Stimulated activated naive CD8-positive, alpha-beta T cell treated with anti-CD3 and anti-CD28 coated beads, Interleukin-15, amount 100 ng/mL, for 72 hours (primary cell): ENCODE data around the gene DOCK4.
A peak's percentile ranks its signal among the peaks of the same experiment; 100 is the strongest.

Source experiments
- ATAC-seq: fragments of 150-1000 bp; cut with Tn5 transposase; 2 replicates; pipeline ENCODE4 v1.10.0; 2021; ENCODE audit warnings: mild to moderate bottlenecking, moderate library complexity
- DNase-seq, 2 donors: peaks; one replicate each; pipeline ENCODE4 v3.0.0; 2021 to 2022
- H3K27ac Mint-ChIP-seq, 2 donors: one replicate each; pipeline ENCODE4 v1.8.0; 2022; ENCODE audit warnings: mild to moderate bottlenecking in 2 of 2, mixed read lengths in 2 of 2, moderate library complexity in 2 of 2
- H3K27me3 Mint-ChIP-seq: one replicate; pipeline ENCODE4 v1.8.0; 2022; ENCODE audit warnings: mixed read lengths
- H3K4me1 Mint-ChIP-seq: one replicate; pipeline ENCODE4 v1.8.0; 2022; ENCODE audit warnings: mild to moderate bottlenecking, mixed read lengths
- H3K4me3 Mint-ChIP-seq, 2 donors: one replicate each; pipeline ENCODE4 v1.8.0; 2022; ENCODE audit warnings: mild to moderate bottlenecking in 2 of 2, mixed read lengths in 2 of 2, moderate library complexity in 1 of 2
- H3K9me3 Mint-ChIP-seq, 2 donors: one replicate each; pipeline ENCODE4 v1.8.0; 2022; ENCODE audit warnings: mixed read lengths in 2 of 2

DOCK4 gene

DNA sequence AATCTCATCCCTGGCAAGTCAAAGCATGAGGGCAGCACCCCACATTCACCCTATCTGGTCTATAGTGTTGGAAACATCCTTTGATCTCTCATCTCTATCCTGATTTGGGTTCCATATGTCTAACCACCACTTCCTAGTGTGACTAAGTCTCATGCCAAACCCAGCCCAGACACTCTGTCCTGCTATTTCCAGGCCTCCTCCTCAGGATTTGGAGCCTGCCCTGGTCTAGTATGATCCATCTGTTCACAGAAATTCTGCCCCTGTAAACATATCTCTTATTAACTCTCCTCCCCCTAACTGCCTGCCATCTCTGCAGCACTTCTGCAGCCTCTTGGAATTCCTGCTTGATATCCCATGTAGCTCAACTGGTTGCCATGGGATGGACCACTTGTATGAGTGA lies 323.0 kb downstream of the DOCK4 start:
- ATAC-seq (no peak), DNase-seq (no peak)
- H3K27me3 Mint-ChIP-seq, result peaks cover 28% of the 10 kb centered on the region
- H3K4me3 Mint-ChIP-seq, result no peak overlapping the region
- no peak overlapping the region for H3K27ac Mint-ChIP-seq
- no peaks in the 10 kb centered on the region for H3K4me1 Mint-ChIP-seq
- peaks cover 0 to 5% of the 10 kb centered on the region in 2 donors for H3K9me3 Mint-ChIP-seq

DNA sequence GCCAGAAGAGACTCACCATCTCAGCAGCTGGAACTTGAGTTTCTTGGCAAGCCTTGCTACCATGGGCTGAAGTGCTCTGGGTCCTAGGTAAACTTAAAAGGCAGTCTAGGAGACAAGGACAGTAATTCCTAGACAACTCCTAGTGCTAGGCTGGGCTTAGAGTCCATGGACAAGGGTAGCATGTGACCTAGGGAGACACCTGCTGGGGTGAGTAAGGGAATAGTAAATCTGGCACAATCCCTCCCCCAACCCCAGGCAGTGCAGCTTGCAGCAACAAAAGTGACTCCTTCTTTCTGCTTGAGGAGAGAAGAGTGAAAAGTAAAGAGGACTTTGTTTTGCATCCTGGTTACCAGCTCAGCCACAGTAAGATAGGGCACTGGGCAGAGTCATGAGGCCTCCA lies 327.4 kb downstream of the DOCK4 start:
- Mint-ChIP-seq H3K27me3 (peaks cover 36% of the 10 kb centered on the region), H3K4me1 (no peaks in the 10 kb centered on the region), H3K27ac (no peak overlapping the region), H3K9me3 (peaks cover 5 to 6% of the 10 kb centered on the region in 2 donors), H3K4me3 (no peak overlapping the region)
- ATAC-seq, result no peak
- DNase-seq, result no peak

DNA sequence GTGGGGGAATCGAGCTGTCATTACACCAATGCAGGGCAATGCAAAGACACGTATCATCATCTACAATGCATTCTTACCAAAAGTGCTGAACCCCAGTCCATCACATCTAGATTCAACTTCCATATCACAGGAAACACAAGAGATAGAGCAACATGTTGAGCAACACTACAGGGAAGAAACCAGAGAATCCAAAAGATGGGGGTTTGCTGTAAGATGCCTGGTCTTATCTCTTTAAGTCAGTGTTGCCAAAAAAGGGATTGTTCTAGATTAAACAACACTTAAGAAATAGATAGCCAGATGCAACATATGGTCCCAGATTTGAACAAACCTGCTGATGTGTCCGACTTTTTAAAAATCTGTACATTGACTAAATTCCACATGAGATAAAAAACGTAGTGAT lies 328.3 kb downstream of the DOCK4 start:
- peaks cover 5 to 6% of the 10 kb centered on the region in 2 donors for H3K9me3 Mint-ChIP-seq
- H3K4me1 Mint-ChIP-seq, result no peaks in the 10 kb centered on the region
- no peak overlapping the region for H3K27ac Mint-ChIP-seq
- no peak for ATAC-seq
- peaks cover 30% of the 10 kb centered on the region for H3K27me3 Mint-ChIP-seq
- no peak for DNase-seq
- no peak overlapping the region for H3K4me3 Mint-ChIP-seq

DNA sequence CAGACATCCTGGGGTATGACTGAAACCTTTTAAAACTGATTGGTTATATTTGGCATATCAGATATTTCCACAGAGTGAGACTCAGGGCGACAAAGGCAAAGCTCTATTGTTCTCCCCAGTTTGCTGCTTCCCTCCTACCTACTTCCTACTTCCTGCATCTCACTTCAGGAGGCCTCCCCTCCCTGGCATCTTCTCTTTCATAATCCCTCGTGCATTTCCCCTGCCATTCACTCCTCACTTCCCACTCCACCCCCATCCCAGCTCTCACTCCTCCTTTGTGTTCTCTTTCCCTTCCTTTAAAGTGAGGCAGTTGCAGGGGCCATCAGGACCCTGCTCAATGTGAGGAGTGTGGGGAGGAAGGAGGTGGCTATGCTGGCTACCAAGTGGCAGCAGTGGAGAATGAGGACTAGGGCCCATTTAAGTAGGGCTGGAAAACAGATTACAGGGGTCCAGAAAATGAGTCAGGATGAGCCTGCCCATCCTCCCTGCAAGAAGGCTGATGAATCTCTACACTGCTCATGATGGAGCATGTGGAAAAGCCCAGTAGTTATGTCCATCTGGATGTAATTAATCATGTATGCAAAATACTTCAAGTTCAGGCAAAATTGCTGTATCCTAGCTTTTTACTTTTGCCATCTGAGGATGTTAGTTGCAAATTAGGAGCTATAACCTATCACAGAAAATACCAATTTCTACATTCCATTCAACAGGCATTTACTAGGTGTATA lies 332.1 kb downstream of the DOCK4 start:
- Mint-ChIP-seq H3K9me3 (peaks cover 0 to 6% of the 10 kb centered on the region in 2 donors), H3K27ac (no peak overlapping the region), H3K4me1 (no peaks in the 10 kb centered on the region), H3K4me3 (no peak overlapping the region), H3K27me3 (peaks cover 13% of the 10 kb centered on the region)
- no peak for DNase-seq
- no peak for ATAC-seq

DNA sequence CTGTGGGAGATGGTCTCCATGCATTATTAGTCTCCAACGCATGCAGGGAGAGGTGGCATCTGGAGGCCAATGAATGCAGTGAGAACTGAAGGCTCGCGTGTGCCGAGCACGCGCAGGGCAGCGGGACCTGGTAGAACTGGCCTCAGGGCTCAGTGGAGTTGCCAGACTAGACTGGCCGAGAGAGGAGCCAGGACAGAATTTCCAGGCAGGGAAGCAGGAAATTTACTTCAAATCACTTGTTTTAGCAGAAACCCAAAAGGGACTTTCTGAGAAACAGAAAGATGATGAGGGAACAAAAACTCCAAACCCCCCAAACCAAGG lies 332.9 kb downstream of the DOCK4 start:
- DNase-seq (no peak), ATAC-seq (no peak)
- Mint-ChIP-seq H3K4me1 (no peaks in the 10 kb centered on the region), H3K27me3 (peaks cover 8% of the 10 kb centered on the region), H3K4me3 (no peak overlapping the region), H3K27ac (no peak overlapping the region), H3K9me3 (peaks cover 0 to 6% of the 10 kb centered on the region in 2 donors)

DNA sequence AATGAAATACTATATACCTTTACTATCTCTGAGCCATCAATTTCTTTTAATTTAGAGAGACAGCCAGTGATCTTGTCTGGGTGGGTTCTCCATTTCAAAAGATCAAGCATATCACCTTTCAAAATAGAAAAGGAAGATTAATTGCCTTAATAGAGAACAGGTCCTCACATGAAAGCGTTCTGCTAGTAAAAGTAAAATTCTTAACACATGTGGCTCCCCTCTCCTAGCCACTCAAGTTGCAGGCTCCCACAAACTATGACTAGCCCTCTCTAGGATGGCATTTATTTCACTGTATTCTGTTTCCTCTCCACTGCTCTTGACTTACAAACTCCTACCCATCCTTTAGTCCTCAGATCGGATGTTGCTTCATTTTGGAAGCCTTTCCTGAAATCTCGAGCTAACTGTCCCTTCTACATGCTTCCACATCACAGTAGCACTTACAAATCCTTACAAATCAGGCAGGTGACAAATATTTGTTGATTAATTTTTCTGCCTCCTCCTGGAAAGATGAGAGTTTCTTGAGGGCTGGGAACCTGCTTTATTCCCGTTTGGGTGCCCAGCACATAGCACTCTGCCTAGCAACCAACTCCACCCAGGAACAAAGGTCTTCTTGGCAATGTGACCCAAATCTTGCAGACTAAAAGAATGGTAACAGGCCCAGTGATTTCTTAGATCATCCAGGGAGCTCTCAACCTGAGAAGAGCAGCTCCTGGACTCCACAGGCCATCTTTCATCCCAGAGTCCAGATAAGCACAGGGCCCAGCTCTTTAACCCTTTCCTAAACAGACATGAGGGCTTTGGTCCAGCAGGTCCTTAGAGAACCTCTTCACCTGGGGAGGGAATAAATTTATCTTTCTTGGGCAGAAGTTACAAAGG lies 333.5 kb downstream of the DOCK4 start:
- H3K4me3 Mint-ChIP-seq, result no peak overlapping the region
- H3K9me3 Mint-ChIP-seq, result peaks cover 0 to 2% of the 10 kb centered on the region in 2 donors
- DNase-seq (no peak), ATAC-seq (no peak)
- H3K27me3 Mint-ChIP-seq, result peaks cover 3% of the 10 kb centered on the region
- H3K27ac Mint-ChIP-seq, result no peak overlapping the region
- no peaks in the 10 kb centered on the region for H3K4me1 Mint-ChIP-seq

DNA sequence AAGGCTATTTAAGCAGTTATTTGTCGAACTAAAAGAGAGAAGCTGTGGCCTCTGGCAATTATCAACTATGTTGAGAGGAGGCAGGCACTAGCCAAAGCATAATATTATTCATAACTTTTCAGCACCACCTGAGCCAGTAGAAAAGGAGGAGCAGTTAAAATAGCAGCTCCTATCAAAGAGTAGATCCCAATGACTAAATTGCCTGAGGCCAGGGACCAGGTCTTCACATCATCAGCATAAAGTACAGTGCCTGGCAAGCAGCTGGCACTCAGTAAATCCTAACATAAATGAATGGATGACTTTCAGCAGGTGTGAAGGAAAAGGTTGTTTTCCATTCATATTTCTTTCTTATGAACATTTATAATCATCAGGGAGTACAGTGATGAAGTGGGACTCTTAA lies 334.9 kb downstream of the DOCK4 start:
- ATAC-seq (no peak), DNase-seq (no peak)
- Mint-ChIP-seq H3K27me3 (no peaks in the 10 kb centered on the region), H3K4me3 (no peak overlapping the region), H3K27ac (no peak overlapping the region), H3K9me3 (no peaks in the 10 kb centered on the region), H3K4me1 (no peaks in the 10 kb centered on the region)

DNA sequence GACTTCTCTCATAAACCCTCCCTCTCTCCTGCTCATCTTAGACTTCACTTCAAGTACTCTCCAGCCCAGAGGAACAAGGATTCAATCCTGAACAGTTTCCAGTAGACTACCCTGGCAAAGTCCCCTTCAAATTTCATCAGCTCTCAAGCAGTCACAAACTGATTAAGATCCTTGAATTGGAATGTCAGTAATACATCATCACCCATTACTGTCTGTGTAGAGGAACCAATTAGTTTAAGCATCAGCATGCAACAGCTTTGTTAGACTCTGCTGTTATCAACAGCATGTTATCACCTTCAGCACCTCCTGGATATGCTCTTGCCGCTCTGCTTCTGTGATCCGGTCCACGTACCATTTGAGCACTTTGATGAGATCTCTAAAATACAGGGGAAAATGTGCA lies 336.9 kb downstream of the DOCK4 start:
- H3K4me3 Mint-ChIP-seq, result no peak overlapping the region
- H3K4me1 Mint-ChIP-seq, result no peaks in the 10 kb centered on the region
- no peak overlapping the region for H3K27ac Mint-ChIP-seq
- ATAC-seq (no peak), DNase-seq (no peak)
- no peaks in the 10 kb centered on the region for H3K9me3 Mint-ChIP-seq
- no peaks in the 10 kb centered on the region for H3K27me3 Mint-ChIP-seq

DNA sequence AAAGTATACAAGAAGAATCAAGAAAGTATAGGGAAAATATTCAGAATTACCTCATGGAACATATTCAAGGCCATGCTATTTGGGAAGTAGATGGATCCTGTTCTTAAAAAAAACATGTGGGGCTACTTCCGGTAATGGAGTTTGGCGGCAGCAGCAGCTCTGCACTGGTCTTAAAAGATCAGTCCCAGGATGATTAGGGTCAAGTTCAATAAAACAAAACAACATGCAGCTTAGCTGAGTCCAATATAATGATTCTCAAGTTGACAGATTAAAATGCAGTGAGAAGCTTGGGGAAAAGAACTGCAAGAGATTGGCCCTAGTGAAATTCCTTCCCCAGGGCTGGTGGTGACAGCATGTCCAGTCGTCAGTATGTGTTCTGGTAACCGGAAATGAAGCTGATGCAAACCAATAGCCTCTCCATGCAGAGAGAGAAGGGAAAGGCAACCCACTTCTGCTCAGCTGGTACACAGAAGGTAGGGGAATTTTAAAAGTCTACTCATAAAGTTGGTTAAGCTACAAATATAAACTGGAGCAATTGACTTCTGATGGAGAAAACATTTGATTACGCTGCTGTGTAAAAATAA lies 338.8 kb downstream of the DOCK4 start:
- Mint-ChIP-seq H3K4me3 (no peak overlapping the region), H3K27ac (no peak overlapping the region), H3K4me1 (no peaks in the 10 kb centered on the region), H3K27me3 (no peaks in the 10 kb centered on the region), H3K9me3 (no peaks in the 10 kb centered on the region)
- ATAC-seq (no peak), DNase-seq (no peak)

DNA sequence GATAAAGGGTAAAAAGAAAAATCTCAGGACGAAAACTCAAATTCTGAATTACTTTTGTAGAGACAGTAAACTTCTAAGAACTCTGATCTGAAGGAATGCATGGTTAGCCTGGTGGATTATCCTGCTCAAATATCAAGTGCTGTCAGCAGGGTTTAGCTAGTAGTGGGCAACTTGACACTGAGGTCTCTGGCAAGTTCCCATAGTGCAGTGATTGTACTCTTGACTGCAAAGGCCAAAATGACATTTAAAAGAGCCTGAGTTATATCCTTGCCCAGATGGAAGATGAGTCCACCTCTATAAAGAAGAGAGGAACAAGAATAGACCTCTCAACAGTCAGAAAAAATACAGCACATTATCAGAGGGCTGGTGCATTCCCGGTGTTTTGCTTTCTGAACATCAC lies 339.4 kb downstream of the DOCK4 start:
- H3K4me1 Mint-ChIP-seq, result no peaks in the 10 kb centered on the region
- no peaks in the 10 kb centered on the region for H3K27me3 Mint-ChIP-seq
- H3K27ac Mint-ChIP-seq, result no peak overlapping the region
- DNase-seq, result no peak
- ATAC-seq, result no peak
- no peaks in the 10 kb centered on the region for H3K9me3 Mint-ChIP-seq
- no peak overlapping the region for H3K4me3 Mint-ChIP-seq

DNA sequence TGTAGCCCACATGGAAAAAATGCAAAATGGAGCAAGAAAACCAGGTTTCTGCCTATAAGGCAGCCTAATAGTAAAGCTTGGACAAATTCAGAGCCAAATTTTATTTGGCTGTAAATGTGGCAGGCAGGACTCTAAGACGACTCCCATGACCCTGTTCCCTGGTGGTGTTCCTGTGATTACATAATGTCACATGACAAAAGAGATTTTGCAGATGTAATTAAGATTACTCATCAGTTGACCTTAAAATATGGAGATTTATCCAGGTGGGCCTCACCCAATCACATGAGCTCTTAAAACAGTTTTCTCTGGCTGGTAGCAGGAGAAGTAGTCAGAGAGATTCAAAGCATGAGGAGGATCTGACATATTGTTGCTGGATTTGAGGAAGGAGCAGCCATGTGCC lies 340.8 kb downstream of the DOCK4 start:
- no peaks in the 10 kb centered on the region for H3K27me3 Mint-ChIP-seq
- H3K27ac Mint-ChIP-seq, result no peak overlapping the region
- DNase-seq (no peak), ATAC-seq (no peak)
- no peak overlapping the region for H3K4me3 Mint-ChIP-seq
- H3K9me3 Mint-ChIP-seq, result no peaks in the 10 kb centered on the region
- no peaks in the 10 kb centered on the region for H3K4me1 Mint-ChIP-seq

DNA sequence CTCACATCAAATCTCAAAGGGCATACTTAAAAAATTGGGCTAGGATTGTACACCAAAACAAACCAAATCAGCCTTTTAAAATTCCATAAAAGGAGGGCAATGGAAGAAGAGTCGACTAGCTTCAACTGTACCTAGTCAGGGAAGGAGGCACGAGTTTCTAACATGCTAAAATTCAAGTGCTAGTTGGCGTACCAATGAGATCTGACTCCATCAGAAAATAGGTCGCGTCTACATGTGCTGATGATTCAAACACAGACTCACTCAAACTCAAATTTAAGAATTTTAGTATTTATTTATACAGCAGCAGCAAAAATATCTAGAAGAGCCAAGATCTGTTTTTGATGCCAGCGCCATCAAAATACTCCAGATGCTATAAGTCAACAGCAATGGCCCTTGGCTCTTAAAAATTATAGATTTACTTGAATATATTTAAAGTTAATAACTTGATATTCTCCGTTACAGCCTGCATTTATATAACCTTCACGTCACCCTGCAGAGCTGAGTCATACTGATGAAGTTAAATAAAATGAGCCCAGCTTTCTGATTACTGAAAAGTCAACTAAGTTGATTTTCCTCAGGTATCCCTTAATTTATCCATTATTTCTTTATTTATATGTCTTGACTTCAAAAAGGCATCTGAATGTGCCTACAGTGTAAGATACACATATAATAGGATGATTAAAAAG lies 341.8 kb downstream of the DOCK4 start:
- no peak overlapping the region for H3K4me3 Mint-ChIP-seq
- DNase-seq (no peak), ATAC-seq (no peak)
- H3K9me3 Mint-ChIP-seq, result no peaks in the 10 kb centered on the region
- no peaks in the 10 kb centered on the region for H3K4me1 Mint-ChIP-seq
- no peaks in the 10 kb centered on the region for H3K27me3 Mint-ChIP-seq
- no peak overlapping the region for H3K27ac Mint-ChIP-seq

DNA sequence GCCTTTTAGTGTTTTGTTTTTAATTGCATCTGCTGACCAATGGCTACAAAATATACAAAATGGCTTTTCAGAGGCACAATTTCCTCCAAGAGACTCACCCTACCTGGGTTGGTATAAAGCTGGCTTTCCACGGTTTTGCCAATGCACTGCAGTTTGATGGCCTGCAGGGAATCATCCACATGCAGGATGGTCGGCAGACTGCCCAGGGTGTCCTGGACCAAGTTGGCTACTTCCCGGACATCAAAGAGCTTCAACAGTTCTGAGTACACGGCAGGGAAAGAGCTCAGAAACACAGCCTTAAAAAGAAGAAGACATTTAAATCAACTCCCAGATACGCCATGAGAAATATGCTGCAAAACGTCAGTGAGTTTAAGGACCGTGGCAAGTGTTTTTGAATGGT lies 342.9 kb downstream of the DOCK4 start:
- no peak for DNase-seq
- H3K27me3 Mint-ChIP-seq, result no peaks in the 10 kb centered on the region
- no peak for ATAC-seq

DNA sequence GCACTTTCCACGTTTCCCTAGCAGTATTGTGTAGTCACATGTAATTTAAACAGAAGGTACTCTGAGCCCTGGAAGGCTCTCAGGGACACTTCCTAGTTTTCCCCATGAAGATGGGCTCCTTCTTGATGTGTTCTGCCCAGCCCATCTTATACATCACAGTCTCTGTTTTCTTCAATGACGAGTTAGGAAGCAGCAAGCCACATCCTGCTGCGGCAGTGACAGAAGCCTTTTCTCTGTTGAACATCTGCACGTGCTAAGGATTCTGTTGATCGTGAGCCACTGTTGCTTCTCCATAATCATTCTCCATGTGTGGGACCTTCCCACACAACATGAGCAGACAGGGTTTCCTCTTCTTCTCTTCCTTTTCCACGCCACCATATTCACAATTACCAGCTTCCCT lies 346.0 kb downstream of the DOCK4 start:
- DNase-seq (no peak), ATAC-seq (no peak)
- Mint-ChIP-seq H3K4me3 (no peak overlapping the region), H3K4me1 (no peaks in the 10 kb centered on the region), H3K9me3 (no peaks in the 10 kb centered on the region), H3K27ac (peak overlapping the region in 1 of 2 donors; percentile 10), H3K27me3 (peaks cover 3% of the 10 kb centered on the region)

More for the DNA sequence above, 342.9 kb downstream of the DOCK4 start:
- H3K9me3 Mint-ChIP-seq, result no peaks in the 10 kb centered on the region
- H3K4me1 Mint-ChIP-seq, result no peaks in the 10 kb centered on the region
- no peak overlapping the region for H3K27ac Mint-ChIP-seq
- no peak overlapping the region for H3K4me3 Mint-ChIP-seq

DNA sequence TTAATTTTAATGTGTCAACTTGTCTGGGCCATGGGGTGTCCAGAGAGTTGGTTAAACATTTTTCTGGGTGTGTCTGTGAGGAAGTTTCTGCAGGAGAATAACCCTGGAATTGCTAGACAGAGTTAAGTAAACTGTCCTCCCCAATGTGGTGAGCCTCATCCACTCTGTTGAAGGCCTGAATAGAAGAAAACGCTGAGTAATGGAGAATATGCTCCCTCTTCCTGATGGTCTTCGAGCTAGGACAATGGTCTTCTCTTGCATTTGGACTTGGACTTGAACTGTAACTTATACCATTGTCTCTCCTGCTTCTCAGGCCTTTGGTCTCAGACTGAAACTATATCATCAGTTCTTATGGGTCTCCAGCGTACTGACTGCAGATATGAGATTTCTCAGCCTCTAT lies 347.9 kb downstream of the DOCK4 start:
- ATAC-seq (no peak), DNase-seq (no peak)
- H3K27me3 Mint-ChIP-seq, result peaks cover 11% of the 10 kb centered on the region
- no peak overlapping the region for H3K4me3 Mint-ChIP-seq
- no peaks in the 10 kb centered on the region for H3K9me3 Mint-ChIP-seq
- H3K27ac Mint-ChIP-seq, result no peak overlapping the region
- H3K4me1 Mint-ChIP-seq, result no peaks in the 10 kb centered on the region

DNA sequence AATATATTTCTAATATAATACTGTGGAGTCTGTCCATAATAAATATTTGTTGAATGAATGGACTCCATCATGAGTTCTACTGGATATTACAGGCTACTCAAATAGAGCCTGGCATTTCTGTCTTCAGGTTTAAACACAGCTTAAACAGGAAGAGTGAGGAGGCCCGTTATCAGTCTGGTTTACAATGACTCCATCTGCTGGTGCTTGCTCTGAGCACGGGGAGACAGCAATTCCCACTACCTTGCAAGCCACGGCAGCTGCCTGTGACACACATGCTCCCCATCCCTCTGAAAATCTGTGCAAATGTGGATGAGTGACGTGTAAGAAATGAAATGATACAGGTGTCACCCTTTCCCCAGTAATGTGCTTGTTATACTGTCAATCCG lies 350.4 kb downstream of the DOCK4 start:
- no peak for ATAC-seq
- DNase-seq, result no peak

More for the DNA sequence above, 350.4 kb downstream of the DOCK4 start:
- peaks cover 11% of the 10 kb centered on the region for H3K27me3 Mint-ChIP-seq
- no peak overlapping the region for H3K4me3 Mint-ChIP-seq
- no peak overlapping the region for H3K27ac Mint-ChIP-seq
- H3K4me1 Mint-ChIP-seq, result no peaks in the 10 kb centered on the region
- H3K9me3 Mint-ChIP-seq, result peaks cover 0 to 1% of the 10 kb centered on the region in 2 donors
